Measurements from ENCODE around the gene KRTAP5-5. TPM values are rescaled to one million over a fixed set of nuclear protein-coding genes. Genes with fewer than 3 reads are reported as not detected.

KRTAP5-5 gene
- total and polyA plus RNA-seq, 2 of the 13 experiments (the other 11 are each of a cell fraction or from before 2014, with no cell fraction given): not detected

DNA sequence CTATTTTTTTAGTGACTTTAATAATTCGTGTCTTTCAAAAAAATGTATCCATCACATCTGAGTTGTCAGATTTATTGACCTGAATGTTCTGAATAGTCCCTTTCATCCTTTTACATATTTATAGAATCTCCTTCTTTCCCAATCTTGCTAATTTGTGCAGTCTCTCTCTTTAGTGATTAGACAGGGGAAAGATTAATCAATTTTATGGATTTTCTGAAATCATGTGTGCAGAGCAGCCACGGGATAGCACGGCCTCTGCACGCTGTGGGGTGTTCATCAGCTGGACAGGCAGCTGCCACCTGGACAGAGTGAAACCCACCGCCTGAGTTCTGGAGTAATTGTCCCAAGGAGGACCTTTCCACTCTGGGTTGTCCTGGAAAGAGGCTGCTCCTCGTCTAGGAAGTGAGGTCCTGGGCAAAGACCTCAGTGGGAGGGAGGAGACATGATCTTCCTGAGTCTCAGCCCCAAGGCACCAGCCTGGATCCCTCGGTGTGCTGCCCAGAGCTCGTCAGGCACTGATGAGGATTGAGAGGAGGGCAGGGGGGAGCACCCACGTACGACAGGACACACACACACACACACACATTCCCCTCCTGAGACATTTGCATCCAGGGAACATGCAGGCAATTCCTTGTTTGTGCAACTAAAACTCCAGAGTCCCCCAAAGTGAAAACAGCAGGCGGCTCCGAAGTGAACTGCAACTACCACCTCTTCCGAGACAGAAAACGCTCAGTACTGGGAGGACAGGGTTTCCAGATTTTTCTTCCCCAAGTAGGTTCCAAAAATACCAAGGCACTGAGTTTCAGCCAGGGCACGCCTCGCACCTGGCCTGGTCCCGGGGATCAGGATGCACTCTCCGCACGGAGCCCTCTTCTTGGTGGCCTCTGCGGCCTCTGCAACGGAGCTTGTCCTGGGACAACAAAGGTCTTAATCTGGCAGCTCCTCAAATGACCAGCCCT, 44.9 kb downstream of the KRTAP5-5 start (continued):
- TF ChIP-seq ZNF343 (CRISPR knock-in tag; IDR thresholded peaks at IDR 0.05) (no peak), ATF7 (IDR thresholded peaks at IDR 0.05) (no peak), ATF7 (CRISPR knock-in tag; IDR thresholded peaks at IDR 0.05) (no peak), DR1 (CRISPR knock-in tag; IDR thresholded peaks at IDR 0.05) (no peak)
- TF ChIP-seq, protein P1, sequence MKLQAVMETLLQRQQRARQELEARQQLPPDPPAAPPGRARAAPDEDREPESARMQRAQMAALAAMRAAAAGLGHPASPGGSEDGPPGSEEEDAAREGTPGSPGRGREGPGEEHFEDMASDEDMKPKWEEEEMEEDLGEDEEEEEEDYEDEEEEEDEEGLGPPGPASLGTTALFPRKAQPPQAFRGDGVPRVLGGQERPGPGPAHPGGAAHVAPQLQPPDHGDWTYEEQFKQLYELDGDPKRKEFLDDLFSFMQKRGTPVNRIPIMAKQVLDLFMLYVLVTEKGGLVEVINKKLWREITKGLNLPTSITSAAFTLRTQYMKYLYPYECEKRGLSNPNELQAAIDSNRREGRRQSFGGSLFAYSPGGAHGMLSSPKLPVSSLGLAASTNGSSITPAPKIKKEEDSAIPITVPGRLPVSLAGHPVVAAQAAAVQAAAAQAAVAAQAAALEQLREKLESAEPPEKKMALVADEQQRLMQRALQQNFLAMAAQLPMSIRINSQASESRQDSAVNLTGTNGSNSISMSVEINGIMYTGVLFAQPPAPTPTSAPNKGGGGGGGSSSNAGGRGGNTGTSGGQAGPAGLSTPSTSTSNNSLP (IDR thresholded peaks at IDR 0.05; ENCODE audit: low read depth, low read length): peak; percentile 72
- TF ChIP-seq, protein P2, sequence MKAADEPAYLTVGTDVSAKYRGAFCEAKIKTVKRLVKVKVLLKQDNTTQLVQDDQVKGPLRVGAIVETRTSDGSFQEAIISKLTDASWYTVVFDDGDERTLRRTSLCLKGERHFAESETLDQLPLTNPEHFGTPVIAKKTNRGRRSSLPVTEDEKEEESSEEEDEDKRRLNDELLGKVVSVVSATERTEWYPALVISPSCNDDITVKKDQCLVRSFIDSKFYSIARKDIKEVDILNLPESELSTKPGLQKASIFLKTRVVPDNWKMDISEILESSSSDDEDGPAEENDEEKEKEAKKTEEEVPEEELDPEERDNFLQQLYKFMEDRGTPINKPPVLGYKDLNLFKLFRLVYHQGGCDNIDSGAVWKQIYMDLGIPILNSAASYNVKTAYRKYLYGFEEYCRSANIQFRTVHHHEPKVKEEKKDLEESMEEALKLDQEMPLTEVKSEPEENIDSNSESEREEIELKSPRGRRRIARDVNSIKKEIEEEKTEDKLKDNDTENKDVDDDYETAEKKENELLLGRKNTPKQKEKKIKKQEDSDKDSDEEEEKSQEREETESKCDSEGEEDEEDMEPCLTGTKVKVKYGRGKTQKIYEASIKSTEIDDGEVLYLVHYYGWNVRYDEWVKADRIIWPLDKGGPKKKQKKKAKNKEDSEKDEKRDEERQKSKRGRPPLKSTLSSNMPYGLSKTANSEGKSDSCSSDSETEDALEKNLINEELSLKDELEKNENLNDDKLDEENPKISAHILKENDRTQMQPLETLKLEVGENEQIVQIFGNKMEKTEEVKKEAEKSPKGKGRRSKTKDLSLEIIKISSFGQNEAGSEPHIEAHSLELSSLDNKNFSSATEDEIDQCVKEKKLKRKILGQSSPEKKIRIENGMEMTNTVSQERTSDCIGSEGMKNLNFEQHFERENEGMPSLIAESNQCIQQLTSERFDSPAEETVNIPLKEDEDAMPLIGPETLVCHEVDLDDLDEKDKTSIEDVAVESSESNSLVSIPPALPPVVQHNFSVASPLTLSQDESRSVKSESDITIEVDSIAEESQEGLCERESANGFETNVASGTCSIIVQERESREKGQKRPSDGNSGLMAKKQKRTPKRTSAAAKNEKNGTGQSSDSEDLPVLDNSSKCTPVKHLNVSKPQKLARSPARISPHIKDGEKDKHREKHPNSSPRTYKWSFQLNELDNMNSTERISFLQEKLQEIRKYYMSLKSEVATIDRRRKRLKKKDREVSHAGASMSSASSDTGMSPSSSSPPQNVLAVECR (CRISPR knock-in tag; IDR thresholded peaks at IDR 0.05; ENCODE audit: borderline replicate concordance): no peak; the same call in 1 of the 2 replicates
